IMR-90 (cell line): ENCODE data around the gene FBXL20. TPM values are rescaled to one million over a fixed set of nuclear protein-coding genes. Genes with fewer than 3 reads are reported as not detected.
"Not testable (repeated sequence)": the region's sequence is repeated elsewhere in the genome, so short reads cannot be mapped to it uniquely, and the experiment has no call there.

ENCODE experiments used
- ATAC-seq: fragments of 200-7000 bp; cut with Tn5 transposase; 2 replicates; pipeline ENCODE4 v1.9.1; 2020; ENCODE audit warnings: low read depth, mild to moderate bottlenecking, moderate library complexity
- BruUV-seq: library from RNA; stranded (reverse); fragments of 400-500 nt; replicated peaks from 2 replicates; lab custom pipeline; 2021; lab: Mats Ljungman, UMichigan
- CTCF ChIA-PET: fragments of 300-600 bp; formaldehyde crosslinking; extraction: SDS; loops from one replicate; lab custom pipeline; 2021; ENCODE audit warnings: antibody characterized with exemption; lab: Yijun Ruan, JAX
- POLR2A ChIA-PET: fragments of 300-600 bp; sonication (Branson Sonifier 250); formaldehyde crosslinking; loops from one replicate; lab custom pipeline; 2022; ENCODE audit warnings: antibody characterized with exemption; ENCODE audit not compliant: unreplicated experiment; lab: Charles Lee
- DNase-seq: peaks from one replicate; pipeline ENCODE4 v3.0.0; 2013
- H2AFZ ChIP-seq: replicated peaks from 2 replicates; pipeline ENCODE3; 2013; ENCODE audit warnings: low read length, mild to moderate bottlenecking; ENCODE audit not compliant: poor library complexity
- H2AK5ac ChIP-seq: 2 replicates; pipeline ENCODE4 v1.6.1; 2013; ENCODE audit warnings: low read depth, low read length, inconsistent platforms
- H2AK9ac ChIP-seq: replicated peaks from 2 replicates; pipeline ENCODE3; 2013; ENCODE audit warnings: mild to moderate bottlenecking, low read depth, low read length, moderate library complexity; ENCODE audit not compliant: poor library complexity
- H2BK120ac ChIP-seq: 2 replicates; pipeline ENCODE4 v1.6.1; 2013; ENCODE audit warnings: low read depth, low read length, inconsistent platforms
- H2BK15ac ChIP-seq: 3 replicates; pipeline ENCODE4 v1.6.1; 2013; ENCODE audit warnings: low read depth, low read length, inconsistent platforms
- H2BK20ac ChIP-seq: 2 replicates; pipeline ENCODE4 v1.6.1; 2013; ENCODE audit warnings: low read depth, mild to moderate bottlenecking, inconsistent platforms, low read length, moderate library complexity
- H2BK5ac ChIP-seq: 2 replicates; pipeline ENCODE4 v1.6.1; 2013; ENCODE audit warnings: mild to moderate bottlenecking, low read depth, low read length, inconsistent platforms; ENCODE audit not compliant: poor library complexity, severe bottlenecking
- H3K14ac ChIP-seq: replicated peaks from 2 replicates; pipeline ENCODE4 v1.6.1; 2013; ENCODE audit warnings: low read depth, low read length, inconsistent platforms
- H3K18ac ChIP-seq: 2 replicates; pipeline ENCODE4 v1.6.1; 2013; ENCODE audit warnings: low read depth, low read length, control low read depth
- H3K23ac ChIP-seq: 2 replicates; pipeline ENCODE4 v1.6.1; 2013; ENCODE audit warnings: low read depth, low read length, inconsistent platforms
- H3K27ac ChIP-seq: 2 replicates; pipeline ENCODE4 v1.5.1; 2013; ENCODE audit warnings: mild to moderate bottlenecking, control low read depth, low read length; ENCODE audit not compliant: insufficient read depth
- H3K27me3 ChIP-seq: 2 replicates; pipeline ENCODE4 v1.6.1; 2013; ENCODE audit warnings: low read length; ENCODE audit not compliant: control insufficient read depth, insufficient read depth
- H3K36me3 ChIP-seq: 2 replicates; pipeline ENCODE4 v1.6.1; 2013; ENCODE audit warnings: low read length, mixed read lengths; ENCODE audit not compliant: control insufficient read depth, insufficient read depth
- H3K4ac ChIP-seq: 2 replicates; pipeline ENCODE4 v1.6.1; 2013; ENCODE audit warnings: low read depth, low read length, inconsistent platforms
- H3K4me1 ChIP-seq: 2 replicates; pipeline ENCODE4 v1.6.1; 2013; ENCODE audit warnings: low read length, mixed read lengths; ENCODE audit not compliant: control insufficient read depth, insufficient read depth
- H3K4me2 ChIP-seq: 2 replicates; pipeline ENCODE4 v1.6.1; 2013; ENCODE audit warnings: low read depth, mild to moderate bottlenecking, control low read depth, low read length, moderate library complexity
- H3K4me3 ChIP-seq: 2 replicates; pipeline ENCODE4 v1.5.1; 2013; ENCODE audit warnings: low read depth, mild to moderate bottlenecking, control low read depth, low read length, moderate library complexity; ENCODE audit not compliant: insufficient read depth
- H3K56ac ChIP-seq: 2 replicates; pipeline ENCODE4 v1.6.1; 2013; ENCODE audit warnings: low read length, inconsistent platforms; ENCODE audit not compliant: insufficient read depth; ENCODE audit errors: extremely low read depth
- H3K79me1 ChIP-seq, 2 experiments: 2 replicates each; pipeline ENCODE4 v1.6.1; 2013; ENCODE audit warnings: low read length in 2 of 2, inconsistent platforms in 1 of 2, low read depth in 1 of 2
- H3K9ac ChIP-seq: 2 replicates; pipeline ENCODE4 v1.6.1; 2013; ENCODE audit warnings: low read depth, low read length, control low read depth
- H3K9me1 ChIP-seq: 2 replicates; pipeline ENCODE4 v1.6.1; 2013; ENCODE audit warnings: low read length, inconsistent platforms; ENCODE audit not compliant: insufficient read depth
- H3K9me3 ChIP-seq: 2 replicates; pipeline ENCODE4 v1.6.1; 2013; ENCODE audit warnings: low read length; ENCODE audit not compliant: control insufficient read depth, insufficient read depth
- H4K20me1 ChIP-seq: 2 replicates; pipeline ENCODE4 v1.6.1; 2013; ENCODE audit warnings: low read length, inconsistent platforms; ENCODE audit not compliant: insufficient read depth
- H4K5ac ChIP-seq: 2 replicates; pipeline ENCODE4 v1.6.1; 2013; ENCODE audit warnings: mild to moderate bottlenecking, low read depth, low read length, control low read depth
- H4K8ac ChIP-seq, 2 experiments: 2 replicates each; pipeline ENCODE4 v1.6.1; 2013; ENCODE audit warnings: low read depth in 2 of 2, low read length in 2 of 2, control low read depth in 1 of 2, inconsistent platforms in 1 of 2
- H4K91ac ChIP-seq: 2 replicates; pipeline ENCODE4 v1.6.1; 2013; ENCODE audit warnings: low read depth, low read length, inconsistent platforms; ENCODE audit not compliant: insufficient read depth
- WGBS, 2 experiments: methylation state at CpG; one replicate each; pipeline versions ENCODE4 v1.1.5 to v1.1.7; 2013; ENCODE audit warnings: missing lambda C conversion rate in 2 of 2; ENCODE audit not compliant: insufficient read length in 1 of 2; ENCODE audit errors: extremely low coverage in 2 of 2; 5-methylcytosine and 5-hydroxymethylcytosine counted together
- dilution Hi-C: fragments of 300-500 bp; cut with HindIII; formaldehyde crosslinking; loops from one replicate; pipeline ENCODE4 v1.14.3; 2018; ENCODE audit warnings: low sequenced_read_pairs; ENCODE audit not compliant: unreplicated experiment
- in situ Hi-C: fragments of 300-500 bp; cut with MboI; formaldehyde crosslinking; loops from 3 replicates; pipeline ENCODE4 v1.14.3; 2019; ENCODE audit warnings: low sequenced_read_pairs, inconsistent platforms, mixed read lengths
- intact Hi-C: fragments of 100-400 bp; cut with micrococcal nuclease; formaldehyde crosslinking; loops from 2 replicates; pipeline ENCODE4 v1.10.0; 2022
- polyA plus RNA-seq, 3 experiments: library from polyadenylated mRNA; depleted of rRNA; stranded (reverse); fragments of >200 nt; gene quantifications; 2 replicates each; pipeline ENCODE4 v1.2.3, GENCODE V29; 2012; ENCODE audit warnings: low replicate concordance in 1 of 3
- total RNA-seq: library from RNA; depleted of rRNA; stranded (reverse); fragments of >200 nt; gene quantifications from 2 replicates; pipeline ENCODE4 v1.2.3, GENCODE V29; 2012

FBXL20 gene
- total and polyA plus RNA-seq, 2 of the 4 experiments (the other 2 are of a cell fraction) = 4.1 to 13.8 TPM

DNA sequence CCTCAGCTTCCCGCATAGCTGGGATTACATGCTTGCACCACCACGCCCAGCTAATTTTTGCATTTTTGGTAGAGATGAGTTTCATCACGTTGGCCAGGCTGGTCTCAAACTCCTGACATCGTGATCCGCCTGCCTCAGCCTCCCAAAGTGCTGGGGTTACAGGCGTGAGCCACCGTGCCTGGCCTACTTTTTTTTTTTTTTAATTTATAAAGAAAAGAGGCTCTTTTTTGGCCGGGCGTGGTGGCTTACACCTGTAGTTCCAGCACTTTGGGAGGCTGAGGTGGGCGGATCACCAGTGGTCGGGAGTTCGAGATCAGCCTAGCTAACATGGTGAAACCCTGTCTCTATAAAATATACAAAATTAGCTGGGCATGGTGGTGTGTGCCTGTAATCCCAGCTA lies 151.3 kb downstream of the FBXL20 start:
- no CpG with 5 or more reads among the region's 12 CpGs for WGBS, 2 experiments
- POLR2A ChIA-PET, H3K23ac ChIP-seq, H3K9me3 ChIP-seq, H3K9me1 ChIP-seq, H3K27ac ChIP-seq, H3K56ac ChIP-seq, dilution Hi-C loops, H2BK120ac ChIP-seq, H3K4me1 ChIP-seq, BruUV-seq, H3K18ac ChIP-seq, H2BK5ac ChIP-seq, H4K8ac ChIP-seq, H2BK20ac ChIP-seq, H2AK5ac ChIP-seq, H3K4ac ChIP-seq, H4K5ac ChIP-seq, H3K79me1 ChIP-seq, H2AK9ac ChIP-seq, H4K91ac ChIP-seq, DNase-seq, H3K4me3 ChIP-seq, H3K9ac ChIP-seq, H3K14ac ChIP-seq, H2BK15ac ChIP-seq, H2AFZ ChIP-seq, H4K20me1 ChIP-seq, in situ Hi-C loops, intact Hi-C loops, H3K4me2 ChIP-seq, ATAC-seq, H3K36me3 ChIP-seq, H3K27me3 ChIP-seq: not testable (repeated sequence)
- CTCF ChIA-PET = interaction anchor here (1.5 kb wide), 1 partner anchor 14 kb away, joined by 7 read pairs; no protein-coding TSS in a partner anchor
